Stimulated activated CD4-positive, alpha-beta T cell treated with anti-CD3 and anti-CD28 coated beads, TNF-alpha, amount 100 ng/mL, for 48 hours (primary cell): ENCODE data around the gene PFN3.

ENCODE experiments used
- DNase-seq, 3 donors: peaks; one replicate each; pipeline ENCODE4 v3.0.0-alpha.2; 2020; ENCODE audit warnings: low read depth in 3 of 3

Gene PFN3

GRCh38 chr5:177359860-177360259 lies 40.6 kb downstream of the PFN3 start:
- no peak for DNase-seq

- DNase-seq, result no peak
Observed at GRCh38 chr5:177359451-177359851, 41.0 kb downstream of the PFN3 start.

GRCh38 chr5:177358370-177358819 lies 42.1 kb downstream of the PFN3 start:
- no peak for DNase-seq

- DNase-seq, result peak in 1 of 3 donors; percentile 56
Observed at GRCh38 chr5:177357459-177358351, 42.8 kb downstream of the PFN3 start, which contains the start of gene RGS14. RGS14 (plus strand) TSS chr5:177357924; CDS start chr5:177358025, 101 bp downstream.

- no peak for DNase-seq
Observed at GRCh38 chr5:177357146-177357458, 43.4 kb downstream of the PFN3 start.

GRCh38 chr5:177356746-177357145 lies 43.7 kb downstream of the PFN3 start:
- DNase-seq, result no peak

GRCh38 chr5:177355868-177356168 lies 44.6 kb downstream of the PFN3 start:
- no peak for DNase-seq

GRCh38 chr5:177355162-177355867 lies 45.1 kb downstream of the PFN3 start:
- no peak for DNase-seq

- no peak for DNase-seq
Observed at GRCh38 chr5:177354711-177355110, 45.8 kb downstream of the PFN3 start.

- no peak for DNase-seq
Observed at GRCh38 chr5:177354256-177354655, 46.2 kb downstream of the PFN3 start.

- DNase-seq, result no peak
Observed at GRCh38 chr5:177353093-177353492, 47.4 kb downstream of the PFN3 start.

GRCh38 chr5:177351392-177352329 lies 48.8 kb downstream of the PFN3 start, which contains the start of gene LMAN2:
LMAN2 (minus strand) TSS chr5:177351668; CDS start chr5:177351647, 21 bp downstream.
- DNase-seq, result peak; percentile 77 to 86 (median 86)

- DNase-seq, result no peak
Observed at GRCh38 chr5:177350776-177351391, 49.6 kb downstream of the PFN3 start.
